GM06990 (cell line): ENCODE measurements around the gene KIFBP.

Experiments used
- DNase-seq: peaks from one replicate; pipeline ENCODE4 v3.0.0-alpha.2; 2011; ENCODE audit not compliant: insufficient read length; ENCODE audit errors: extremely low read depth
- H3K27me3 ChIP-seq: replicated peaks from 2 replicates; pipeline ENCODE4 v1.6.0; 2011; ENCODE audit warnings: low read length; ENCODE audit not compliant: control insufficient read depth, insufficient read depth
- H3K36me3 ChIP-seq: 2 replicates; pipeline ENCODE4 v1.5.1; 2011; ENCODE audit warnings: low read length; ENCODE audit not compliant: control insufficient read depth, insufficient read depth
- H3K4me3 ChIP-seq: replicated peaks from 2 replicates; pipeline ENCODE4 v1.5.1; 2011; ENCODE audit warnings: low read depth, mild to moderate bottlenecking, control low read depth, low read length
- CTCF ChIP-seq: IDR thresholded peaks from 2 replicates; pipeline ENCODE4 v1.5.1; 2011; ENCODE audit warnings: low read length, control low read depth, mild to moderate bottlenecking, inconsistent platforms; ENCODE audit not compliant: insufficient read depth, poor library complexity, severe bottlenecking

Gene KIFBP

GRCh38 chr10:69048103-69048502 lies 59.5 kb downstream of the KIFBP start:
- TF ChIP-seq CTCF: no peak
- no peak overlapping the region for H3K4me3 ChIP-seq
- no peak for DNase-seq
- no peaks in the 10 kb centered on the region for H3K36me3 ChIP-seq
- H3K27me3 ChIP-seq: no peaks in the 10 kb centered on the region

GRCh38 chr10:69049566-69049961 lies 61.0 kb downstream of the KIFBP start:
- Histone ChIP-seq H3K27me3 (no peaks in the 10 kb centered on the region), H3K36me3 (no peaks in the 10 kb centered on the region), H3K4me3 (no peak overlapping the region)
- TF ChIP-seq CTCF: no peak
- no peak for DNase-seq

- Histone ChIP-seq H3K4me3 (no peak overlapping the region), H3K27me3 (no peaks in the 10 kb centered on the region), H3K36me3 (no peaks in the 10 kb centered on the region)
- TF ChIP-seq CTCF: no peak
- DNase-seq: peak; percentile 55
These were observed 62.7 kb downstream of the KIFBP start for GRCh38 chr10:69051303-69051702.

- Histone ChIP-seq H3K27me3 (no peaks in the 10 kb centered on the region), H3K4me3 (no peak overlapping the region), H3K36me3 (no peaks in the 10 kb centered on the region)
- TF ChIP-seq CTCF: no peak
- peak; percentile 51 for DNase-seq
These were observed 63.3 kb downstream of the KIFBP start for GRCh38 chr10:69051710-69052487.

- no peak for DNase-seq
- no peaks in the 10 kb centered on the region for H3K27me3 ChIP-seq
- H3K4me3 ChIP-seq: no peak overlapping the region
- H3K36me3 ChIP-seq: no peaks in the 10 kb centered on the region
- no peak for TF ChIP-seq CTCF
These were observed 64.1 kb downstream of the KIFBP start for GRCh38 chr10:69052736-69053135.
